Stimulated activated CD4-positive, alpha-beta T cell treated with anti-CD3 and anti-CD28 coated beads, Interleukin-2, amount 100 ng/mL, for 48 hours (primary cell): Measurements from ENCODE around the gene COL4A1.

Experiments
- DNase-seq, 2 donors: peaks; one replicate each; pipeline ENCODE4 v3.0.0-alpha.2; 2020

COL4A1 gene

GRCh38 chr13:110186231-110186855, 120.6 kb downstream of the COL4A1 start:
- no peak for DNase-seq

GRCh38 chr13:110185696-110186095, 121.3 kb downstream of the COL4A1 start:
- no peak for DNase-seq

DNA sequence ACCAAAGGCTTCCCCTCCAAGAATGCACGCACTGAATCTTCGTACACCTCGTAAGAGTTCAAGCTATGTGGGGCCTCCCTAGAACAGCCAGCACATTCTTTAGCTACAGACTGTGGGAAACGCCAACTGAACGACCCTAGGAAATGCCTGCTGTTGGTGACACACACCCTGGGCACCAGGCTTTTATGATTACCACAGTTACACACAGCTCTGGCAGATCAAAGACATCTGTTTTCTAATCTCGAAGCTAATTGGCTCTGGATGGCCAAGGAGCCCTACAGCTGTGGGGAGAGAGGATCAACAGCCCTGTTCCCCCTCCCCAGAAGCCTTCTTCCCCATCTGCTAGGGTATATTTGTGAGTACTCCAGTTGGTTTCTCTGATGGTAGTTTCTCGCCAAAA, 123.0 kb downstream of the COL4A1 start:
- no peak for DNase-seq

GRCh38 chr13:110182461-110182860, 124.5 kb downstream of the COL4A1 start:
- no peak for DNase-seq

- DNase-seq, result no peak
Measured at GRCh38 chr13:110182003-110182402, 125.0 kb downstream of the COL4A1 start.

GRCh38 chr13:110179857-110180147, 127.2 kb downstream of the COL4A1 start:
- no peak for DNase-seq

GRCh38 chr13:110179116-110179856, 127.7 kb downstream of the COL4A1 start:
- no peak for DNase-seq

DNA sequence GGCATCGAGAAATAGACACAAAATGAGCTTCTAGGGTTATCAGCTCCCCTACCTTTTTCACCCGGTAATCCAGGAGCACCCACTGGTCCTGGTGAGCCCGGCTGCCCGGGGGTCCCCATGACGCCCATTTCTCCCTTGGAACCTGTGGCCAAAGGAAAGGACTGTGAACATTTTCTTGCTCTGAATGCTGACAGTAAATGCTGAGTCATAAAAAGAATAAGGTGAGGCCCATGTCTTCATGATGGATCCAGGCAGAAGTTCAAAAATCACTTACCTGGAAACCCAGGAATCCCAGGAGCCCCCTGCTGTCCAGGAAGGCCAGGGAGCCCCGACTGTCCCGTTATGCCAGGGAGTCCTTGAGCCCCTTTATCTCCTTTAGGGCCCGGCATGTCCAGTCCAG, 129.2 kb downstream of the COL4A1 start:
- DNase-seq, result no peak

DNA sequence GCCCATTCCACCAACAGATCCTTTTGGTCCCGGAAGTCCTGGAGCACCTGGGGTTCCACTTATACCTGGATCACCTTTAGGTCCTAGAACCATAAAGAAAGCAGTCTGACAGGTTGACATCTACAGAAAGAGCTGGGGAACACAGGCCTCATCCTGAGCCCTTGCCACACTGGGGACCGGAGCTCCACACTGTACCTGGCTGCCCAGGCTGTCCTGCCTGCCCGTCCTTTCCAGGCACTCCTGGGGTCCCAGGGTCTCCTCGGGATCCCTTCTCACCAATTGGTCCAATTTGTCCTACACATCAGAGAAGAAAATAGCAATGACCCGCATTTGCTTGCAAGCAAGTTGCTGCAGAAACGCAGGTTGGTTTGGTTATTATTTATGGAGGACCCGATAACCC, 130.5 kb downstream of the COL4A1 start:
- DNase-seq, result no peak

DNA sequence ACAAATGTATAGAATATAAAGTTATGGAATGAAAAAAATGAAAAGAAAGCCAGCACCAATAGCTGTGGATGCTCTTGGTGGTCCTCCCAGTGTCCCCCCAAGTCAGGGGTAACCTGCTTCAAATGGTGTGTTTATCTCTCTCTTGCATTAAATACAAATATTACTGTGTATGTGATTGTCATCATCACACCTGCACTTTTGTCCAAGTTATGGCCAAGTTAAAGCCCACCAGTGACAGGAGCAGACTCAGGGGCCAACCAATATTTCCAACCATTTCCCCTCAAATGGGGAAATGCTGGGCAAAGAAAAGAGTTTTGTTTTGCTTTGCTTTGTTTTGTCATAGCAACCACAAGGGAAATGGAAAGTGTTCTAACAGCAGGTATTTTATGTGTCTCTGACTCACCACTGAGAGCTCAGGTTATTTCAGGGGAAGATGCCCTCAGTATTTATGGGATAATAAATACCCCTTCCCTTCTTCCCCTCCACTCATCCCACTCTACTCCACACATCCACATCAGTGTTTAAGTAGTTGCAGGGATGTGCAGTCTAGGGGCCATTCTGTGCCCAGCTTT, 133.6 kb downstream of the COL4A1 start:
- no peak for DNase-seq

- DNase-seq, result no peak
Measured at GRCh38 chr13:110170882-110171281, 136.1 kb downstream of the COL4A1 start.

DNA sequence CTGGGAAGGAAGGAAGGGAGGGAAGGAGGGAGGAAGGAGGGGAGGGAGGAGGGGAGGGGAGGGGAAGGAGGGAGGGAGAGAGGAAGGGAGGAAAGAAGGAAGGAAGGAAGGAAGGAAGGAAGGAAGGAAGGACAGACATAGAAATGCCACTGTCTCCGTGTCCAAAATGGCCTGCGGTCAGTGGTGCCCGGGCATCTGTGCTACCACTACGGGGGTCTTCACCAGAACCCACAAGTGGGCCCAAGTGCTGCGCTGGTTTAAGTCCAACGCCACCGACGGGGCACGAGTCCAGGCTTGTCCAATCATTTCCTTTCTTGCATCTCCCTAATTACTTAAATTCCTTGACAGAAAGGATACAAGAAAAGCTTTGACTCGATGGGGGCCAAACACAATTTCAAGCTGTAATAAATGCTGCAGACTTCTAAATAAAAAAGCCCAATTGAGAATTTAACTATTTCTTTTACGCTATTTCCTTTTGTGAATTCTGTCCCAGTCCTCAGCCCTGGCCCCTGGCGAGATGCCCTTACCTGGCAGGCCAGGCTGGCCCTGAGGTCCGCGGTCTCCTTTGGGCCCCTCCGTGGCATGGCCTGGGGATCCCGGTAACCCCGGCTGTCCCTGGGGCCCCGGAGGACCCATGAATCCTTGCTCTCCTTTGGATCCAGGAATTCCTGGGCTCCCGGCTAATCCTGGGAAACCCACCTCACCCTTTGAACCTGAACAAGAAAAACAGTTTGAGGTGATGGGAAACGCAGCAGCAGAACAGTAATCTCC, 136.8 kb downstream of the COL4A1 start:
- no peak for DNase-seq

DNA sequence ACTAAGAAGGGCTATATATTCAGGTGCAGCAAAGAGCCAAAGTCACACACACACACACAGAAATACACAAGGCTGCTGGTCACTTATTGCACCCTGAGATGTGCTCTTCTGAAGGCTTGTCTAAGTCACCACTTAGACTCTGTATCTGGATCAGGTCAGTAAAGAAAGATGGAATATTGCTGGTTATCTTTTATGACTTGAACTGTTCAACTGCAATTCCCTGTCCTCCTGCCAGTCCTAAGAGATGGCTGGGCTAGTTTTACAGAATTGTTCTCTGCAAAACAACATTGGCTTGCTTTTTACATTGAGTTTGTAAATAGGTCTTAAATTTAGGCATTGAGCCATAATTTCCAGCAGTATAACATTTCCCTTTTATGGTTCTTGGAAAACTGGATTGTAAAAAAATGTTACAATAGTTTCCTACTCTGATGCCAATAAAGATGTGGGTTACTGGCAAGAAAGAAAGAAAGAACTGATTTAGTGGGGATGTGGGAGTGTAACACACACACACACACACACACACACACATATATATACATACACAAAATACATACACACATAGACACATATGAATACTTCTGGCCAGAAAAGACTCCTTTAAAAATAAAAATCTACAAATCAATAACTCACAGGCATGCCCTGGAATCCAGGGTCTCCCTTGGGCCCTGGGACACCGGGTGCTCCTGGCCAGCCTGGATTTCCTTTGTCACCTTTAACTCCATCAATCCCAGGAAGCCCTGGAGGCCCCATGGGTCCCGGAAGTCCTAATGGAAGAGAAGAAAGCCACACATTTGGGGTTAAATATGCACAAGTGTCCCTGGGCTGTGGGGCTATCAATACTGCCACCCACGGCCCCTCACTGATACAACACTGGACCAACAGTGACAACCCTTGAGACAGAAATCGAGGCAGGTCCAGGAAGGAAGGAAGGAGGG, 137.7 kb downstream of the COL4A1 start:
- DNase-seq, result no peak

GRCh38 chr13:110166598-110166997, 140.4 kb downstream of the COL4A1 start:
- no peak for DNase-seq

GRCh38 chr13:110164706-110165105, 142.3 kb downstream of the COL4A1 start:
- DNase-seq, result no peak

DNA sequence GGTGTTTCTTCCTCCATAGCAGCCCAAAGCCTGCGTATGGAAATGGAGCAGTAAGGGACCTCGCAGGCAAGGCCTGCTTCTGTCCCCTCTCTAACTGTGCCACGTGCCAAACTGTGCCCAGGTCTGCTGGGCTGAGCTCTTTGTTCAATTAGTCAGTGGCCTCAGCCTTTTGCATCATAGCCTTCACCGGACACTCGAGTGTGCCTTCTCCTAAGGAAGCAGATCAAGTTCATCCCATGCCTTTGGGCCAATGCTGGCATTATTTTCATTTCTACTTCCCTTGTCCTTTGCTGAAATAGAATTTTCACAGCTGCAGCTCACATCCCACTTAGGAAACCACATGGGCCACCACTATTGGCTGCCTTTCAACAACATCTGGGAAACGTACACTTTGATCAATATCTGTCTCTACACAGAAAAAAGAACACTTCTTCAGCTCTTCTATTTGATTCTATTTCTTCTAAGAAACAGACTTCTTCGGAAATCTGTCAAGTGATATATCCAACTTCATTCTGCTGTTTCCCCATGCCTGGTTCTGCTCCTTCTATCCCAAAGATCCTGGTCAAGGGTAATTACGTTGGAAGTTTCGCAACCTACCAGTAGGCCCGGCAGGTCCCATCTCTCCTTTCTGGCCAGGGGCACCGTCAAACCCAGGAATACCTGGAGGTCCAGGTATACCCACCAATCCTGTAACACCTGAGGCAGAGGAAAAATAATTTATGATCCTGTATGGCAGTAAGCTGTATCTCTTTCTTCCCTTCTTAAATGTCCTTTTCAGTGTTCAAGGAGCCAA, 143.9 kb downstream of the COL4A1 start:
- no peak for DNase-seq

DNA sequence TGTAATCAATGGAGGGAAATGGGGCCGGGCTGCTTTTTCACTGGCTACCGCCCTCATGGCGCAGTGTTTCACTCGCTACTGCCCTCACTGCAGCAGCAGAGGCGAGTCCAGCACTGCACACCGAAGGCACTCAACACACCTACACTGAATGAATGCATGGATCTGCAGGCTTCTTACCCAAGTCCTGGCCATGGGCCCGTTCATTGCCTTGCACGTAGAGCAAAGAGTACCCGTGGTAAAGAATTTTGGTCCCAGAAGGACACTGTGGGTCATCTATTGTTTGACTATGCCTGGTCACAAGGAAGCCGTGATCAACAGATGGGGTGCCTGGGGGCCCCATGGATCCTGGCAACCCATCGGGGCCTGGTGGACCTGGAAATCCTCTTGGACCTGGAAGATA, 144.9 kb downstream of the COL4A1 start:
- no peak for DNase-seq

DNA sequence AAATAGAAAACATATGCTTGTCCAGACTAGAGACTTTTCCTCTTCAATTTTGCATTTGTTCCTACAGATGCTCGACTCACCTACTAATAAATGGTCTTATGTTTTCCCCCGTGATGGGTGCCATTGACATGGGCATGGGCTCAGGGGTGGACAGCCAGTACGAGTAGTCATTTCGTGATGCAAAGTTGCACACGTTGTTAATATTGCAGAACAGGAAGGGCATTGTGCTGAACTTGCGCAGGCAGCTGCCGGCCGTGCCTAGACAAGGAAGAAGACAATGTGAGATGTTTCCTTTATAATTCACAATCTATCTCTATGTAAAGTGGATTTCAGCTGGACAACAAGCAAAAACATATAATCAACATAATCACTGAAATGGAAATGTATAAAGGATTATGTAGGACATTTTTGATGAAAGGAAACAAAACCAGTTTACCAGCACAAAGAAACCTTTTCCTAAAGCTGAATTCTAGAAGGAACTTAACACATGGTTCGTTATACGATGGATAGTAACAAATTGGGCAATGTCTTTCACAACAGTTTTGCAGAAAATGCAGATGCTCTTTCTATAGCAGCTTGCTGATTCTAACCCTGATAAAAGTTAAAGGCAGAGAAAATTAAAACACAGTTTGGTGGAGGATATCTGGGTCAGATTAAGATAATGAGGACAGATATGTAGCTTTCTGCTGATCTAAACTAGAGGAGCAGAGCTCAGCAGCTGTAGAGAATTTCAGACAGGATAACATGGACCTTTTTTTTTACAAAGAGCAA, 145.7 kb downstream of the COL4A1 start:
- no peak for DNase-seq

DNA sequence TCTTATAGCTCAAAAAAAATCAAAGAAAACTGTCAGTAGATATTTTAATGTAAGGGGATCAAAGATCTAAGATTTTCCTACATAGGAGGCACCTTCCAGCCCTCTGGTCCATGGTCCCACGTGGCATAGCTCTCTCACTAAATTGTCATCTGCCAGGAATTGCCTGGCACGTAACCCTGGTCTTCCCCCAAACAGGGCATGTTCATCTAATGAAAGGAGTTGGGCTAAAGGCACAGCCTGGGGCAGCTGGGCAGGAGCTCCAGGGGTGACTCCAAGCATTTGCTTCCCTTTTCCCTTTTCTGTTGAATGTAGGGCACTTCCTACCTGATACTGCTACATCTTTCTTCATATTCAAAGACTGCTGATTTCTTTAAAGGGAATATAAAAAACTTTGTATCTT, 148.7 kb downstream of the COL4A1 start:
- no peak for DNase-seq

DNA sequence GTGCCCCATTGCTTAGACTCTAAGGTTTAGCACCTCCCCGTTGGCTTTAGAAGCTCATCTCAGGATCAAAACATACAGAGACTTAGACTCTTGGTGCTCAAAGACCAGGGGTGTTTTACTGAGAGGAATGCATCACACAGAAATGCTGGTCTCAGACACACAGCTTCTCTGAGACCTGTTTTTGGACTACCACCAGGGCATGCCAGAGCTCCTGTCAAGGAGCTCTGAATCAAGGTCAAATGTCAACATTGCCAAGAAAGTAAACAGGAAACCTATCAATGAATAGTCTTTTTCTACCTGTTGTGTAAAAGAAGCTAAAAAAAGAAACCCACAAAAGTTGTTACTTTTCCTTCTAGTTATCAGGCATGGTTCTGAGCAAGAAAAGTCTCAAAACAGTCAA, 149.2 kb downstream of the COL4A1 start:
- no peak for DNase-seq
